GM12801 (cell line): Measurements from ENCODE around the gene GPR153.

ENCODE experiments used
- TF ChIP-seq, protein P1 (sequence below): IDR thresholded peaks from one replicate; pipeline ENCODE4 v1.5.1; 2011; ENCODE audit warnings: control low read depth; ENCODE audit not compliant: insufficient read length; ENCODE audit errors: extremely low read depth

The GPR153 gene

GRCh38 chr1:6249739-6250689, 10.9 kb downstream of the GPR153 start:
- TF ChIP-seq, protein P1, sequence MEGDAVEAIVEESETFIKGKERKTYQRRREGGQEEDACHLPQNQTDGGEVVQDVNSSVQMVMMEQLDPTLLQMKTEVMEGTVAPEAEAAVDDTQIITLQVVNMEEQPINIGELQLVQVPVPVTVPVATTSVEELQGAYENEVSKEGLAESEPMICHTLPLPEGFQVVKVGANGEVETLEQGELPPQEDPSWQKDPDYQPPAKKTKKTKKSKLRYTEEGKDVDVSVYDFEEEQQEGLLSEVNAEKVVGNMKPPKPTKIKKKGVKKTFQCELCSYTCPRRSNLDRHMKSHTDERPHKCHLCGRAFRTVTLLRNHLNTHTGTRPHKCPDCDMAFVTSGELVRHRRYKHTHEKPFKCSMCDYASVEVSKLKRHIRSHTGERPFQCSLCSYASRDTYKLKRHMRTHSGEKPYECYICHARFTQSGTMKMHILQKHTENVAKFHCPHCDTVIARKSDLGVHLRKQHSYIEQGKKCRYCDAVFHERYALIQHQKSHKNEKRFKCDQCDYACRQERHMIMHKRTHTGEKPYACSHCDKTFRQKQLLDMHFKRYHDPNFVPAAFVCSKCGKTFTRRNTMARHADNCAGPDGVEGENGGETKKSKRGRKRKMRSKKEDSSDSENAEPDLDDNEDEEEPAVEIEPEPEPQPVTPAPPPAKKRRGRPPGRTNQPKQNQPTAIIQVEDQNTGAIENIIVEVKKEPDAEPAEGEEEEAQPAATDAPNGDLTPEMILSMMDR, result no peak

DNA sequence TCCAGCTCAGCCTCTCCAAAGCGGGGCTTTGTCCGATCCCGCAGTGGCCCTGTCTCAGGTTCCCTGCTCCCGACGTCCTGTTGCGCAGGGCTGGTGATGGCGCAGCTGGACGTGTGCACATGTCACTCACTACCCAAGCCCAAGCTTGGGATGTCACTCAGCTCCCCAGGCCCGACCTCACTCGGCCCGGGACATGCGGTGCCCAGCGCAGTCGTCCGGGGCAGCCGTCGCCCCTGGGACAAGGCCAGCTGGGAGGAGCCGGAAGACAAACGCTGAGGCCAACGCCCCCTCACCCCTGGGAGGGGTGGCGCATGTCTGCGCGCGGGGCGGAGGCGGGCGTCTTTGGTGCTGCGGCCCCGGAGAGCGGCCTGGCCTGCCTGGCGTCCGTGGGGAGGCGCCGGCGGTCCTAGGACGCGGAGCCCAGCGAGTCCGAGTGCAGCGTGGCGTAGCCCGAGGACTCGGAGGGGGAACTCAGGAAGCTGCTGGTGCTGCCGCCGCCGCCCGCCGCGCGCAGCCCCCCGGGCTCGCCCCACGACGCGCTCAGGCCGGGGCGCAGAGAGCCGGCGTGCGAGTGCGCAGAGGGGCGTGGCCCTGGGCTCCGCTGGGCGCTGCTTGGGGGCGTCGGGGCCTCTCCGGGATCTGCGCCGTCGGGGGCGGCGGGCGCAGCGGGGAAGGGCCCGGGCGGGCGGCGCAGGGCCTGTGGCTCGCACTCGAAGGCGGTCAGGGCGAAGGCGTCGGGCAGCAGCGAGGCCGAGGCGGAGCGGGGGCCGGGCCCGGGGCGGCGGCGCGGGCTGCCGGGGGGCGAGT, 11.8 kb downstream of the GPR153 start:
- TF ChIP-seq, protein P1, result no peak

DNA sequence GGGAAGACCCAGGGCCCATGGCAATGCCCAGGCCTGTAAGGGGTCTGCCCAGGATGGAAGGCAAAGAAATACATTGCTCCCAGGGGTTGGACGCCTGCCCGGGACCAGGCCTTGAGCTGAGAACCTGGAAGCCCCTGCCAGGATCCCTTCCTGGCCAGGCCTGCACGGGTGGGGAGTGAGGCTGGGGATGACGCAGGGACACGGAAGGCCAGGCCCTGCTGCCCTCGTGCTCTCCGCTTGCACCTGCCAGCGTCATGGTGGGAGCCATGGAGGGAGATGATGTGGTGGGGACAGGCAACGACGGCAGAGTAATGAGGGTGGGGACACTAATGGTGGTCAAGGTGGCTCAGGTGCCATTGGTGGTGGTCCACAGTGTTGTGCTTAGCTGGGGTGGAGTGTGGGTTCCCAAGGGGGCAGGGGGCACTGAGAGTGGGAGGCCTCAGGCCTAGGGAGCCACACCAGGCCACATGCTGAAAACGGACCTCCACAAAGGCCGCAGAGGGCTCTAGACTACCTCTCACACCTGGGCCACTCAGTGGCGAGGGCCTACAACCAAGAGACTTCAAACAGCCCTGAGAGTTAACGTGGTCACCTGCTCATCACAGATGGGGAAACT, 12.6 kb downstream of the GPR153 start:
- TF ChIP-seq, protein P1, result no peak

- TF ChIP-seq, protein P1, result no peak
Measured at GRCh38 chr1:6247651-6248050, 13.2 kb downstream of the GPR153 start.

- TF ChIP-seq, protein P1, result no peak
Measured at GRCh38 chr1:6246497-6247467, 14.1 kb downstream of the GPR153 start.

DNA sequence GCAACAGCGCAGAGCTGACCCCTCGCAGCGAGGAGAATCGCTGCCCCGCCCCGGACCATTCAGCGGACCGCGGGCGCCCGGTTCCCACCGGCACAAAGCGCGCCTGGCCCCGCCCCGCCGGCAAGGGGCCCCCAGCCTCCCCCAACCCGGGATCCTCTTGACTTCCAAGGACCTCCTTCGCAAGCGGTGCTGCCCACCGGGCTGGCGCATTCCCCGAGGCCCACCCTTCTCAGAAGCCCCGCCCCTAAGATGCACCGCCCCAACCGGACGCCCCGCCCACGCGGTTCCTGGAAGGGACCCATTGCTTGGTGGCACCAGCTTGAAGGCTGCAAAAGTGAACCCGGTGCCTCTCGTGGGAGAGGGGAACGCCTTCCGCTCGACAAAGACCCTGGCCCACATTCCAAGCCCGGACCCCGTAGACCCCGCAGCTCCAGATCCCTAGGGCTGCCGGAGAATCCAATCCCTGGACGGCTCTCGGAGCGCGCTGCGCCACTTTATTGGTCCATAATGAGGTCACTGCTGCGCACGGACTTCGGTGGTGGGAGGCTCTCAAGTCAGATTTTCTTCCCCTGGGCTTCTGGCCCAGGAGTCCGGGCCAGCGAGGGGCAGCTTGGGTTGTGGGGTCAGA, 14.9 kb downstream of the GPR153 start:
- TF ChIP-seq, protein P1, result no peak
